ENCODE results near the gene PLPP3. TPM values are rescaled to one million over a fixed set of nuclear protein-coding genes. Genes with fewer than 3 reads are reported as not detected.

PLPP3 gene
- polyA plus RNA-seq, 3 donors, result 0.21 to 0.32 TPM; not detected in 1

DNA sequence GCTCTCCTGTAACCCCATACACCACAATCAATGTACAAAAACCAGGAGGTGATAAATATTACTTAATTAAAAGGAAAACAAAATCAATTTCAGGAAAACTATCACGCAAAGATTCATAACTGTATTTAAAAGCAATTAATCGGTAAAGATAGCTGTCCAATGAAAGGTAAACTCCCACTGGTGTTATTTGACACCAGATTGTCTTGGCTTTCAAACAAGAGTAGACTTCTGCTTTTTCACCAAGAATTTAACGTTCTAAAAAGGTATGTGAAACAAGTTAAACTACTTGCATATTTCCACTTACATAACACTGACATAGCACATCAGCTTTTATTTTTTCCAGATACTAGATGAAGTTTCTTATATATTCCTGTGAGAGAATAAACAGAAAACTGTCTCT, 3.5 kb downstream of the PLPP3 start:
- WGBS (ENCODE audit: insufficient coverage), result 80% methylated on average over 1 of the region's 3 CpGs
- Mint-ChIP-seq H3K27ac (no peak overlapping the region), H3K27me3 (ENCODE audit: low read depth in 3 of 3) (peaks cover 25 to 37% (median 26%) of the 10 kb centered on the region in 3 donors), H3K36me3 (no peaks in the 10 kb centered on the region), H3K9me3 (no peaks in the 10 kb centered on the region), H3K4me1 (peaks cover 33% of the 10 kb centered on the region), H3K4me3 (no peak overlapping the region)
- Histone ChIP-seq H4K20me1 (ENCODE audit: insufficient read depth, low read length) (no peaks in the 10 kb centered on the region), H3K4me2 (replicated peaks; ENCODE audit: extremely low read depth, low read length, poor library complexity, severe bottlenecking) (no peak overlapping the region), H3K9ac (ENCODE audit: insufficient read depth, low read length, poor library complexity, severe bottlenecking) (no peak overlapping the region), H3K36me3 (replicated peaks in 1 of 2; ENCODE audit: control insufficient read depth in 1 of 2, insufficient read depth in 2 of 2, low read length in 2 of 2) (no peaks in the 10 kb centered on the region), H3K79me2 (ENCODE audit: insufficient read depth, low read length) (no peaks in the 10 kb centered on the region), H3K9me3 (replicated peaks in 1 of 2; ENCODE audit: control insufficient read depth in 1 of 2, insufficient read depth in 1 of 2, low read length in 2 of 2) (no peaks in the 10 kb centered on the region), H3K4me1 (ENCODE audit: control insufficient read depth in 1 of 2, insufficient read depth in 2 of 2, low read length in 2 of 2) (peaks cover 6 to 23% of the 10 kb centered on the region in 2 donors), H3K27ac (ENCODE audit: low read depth in 1 of 2, low read length in 2 of 2) (no peak overlapping the region), H3K27me3 (ENCODE audit: control insufficient read depth in 2 of 2, insufficient read depth in 2 of 2, low read length in 2 of 2) (peaks cover 15 to 25% of the 10 kb centered on the region in 2 donors), H2AFZ (ENCODE audit: insufficient read depth, low read depth, low read length, poor library complexity, severe bottlenecking) (no peak overlapping the region), H3K4me3 (replicated peaks in 1 of 3; ENCODE audit: low read depth in 2 of 3, low read length in 3 of 3) (no peak overlapping the region)
- TF ChIP-seq, protein P1, sequence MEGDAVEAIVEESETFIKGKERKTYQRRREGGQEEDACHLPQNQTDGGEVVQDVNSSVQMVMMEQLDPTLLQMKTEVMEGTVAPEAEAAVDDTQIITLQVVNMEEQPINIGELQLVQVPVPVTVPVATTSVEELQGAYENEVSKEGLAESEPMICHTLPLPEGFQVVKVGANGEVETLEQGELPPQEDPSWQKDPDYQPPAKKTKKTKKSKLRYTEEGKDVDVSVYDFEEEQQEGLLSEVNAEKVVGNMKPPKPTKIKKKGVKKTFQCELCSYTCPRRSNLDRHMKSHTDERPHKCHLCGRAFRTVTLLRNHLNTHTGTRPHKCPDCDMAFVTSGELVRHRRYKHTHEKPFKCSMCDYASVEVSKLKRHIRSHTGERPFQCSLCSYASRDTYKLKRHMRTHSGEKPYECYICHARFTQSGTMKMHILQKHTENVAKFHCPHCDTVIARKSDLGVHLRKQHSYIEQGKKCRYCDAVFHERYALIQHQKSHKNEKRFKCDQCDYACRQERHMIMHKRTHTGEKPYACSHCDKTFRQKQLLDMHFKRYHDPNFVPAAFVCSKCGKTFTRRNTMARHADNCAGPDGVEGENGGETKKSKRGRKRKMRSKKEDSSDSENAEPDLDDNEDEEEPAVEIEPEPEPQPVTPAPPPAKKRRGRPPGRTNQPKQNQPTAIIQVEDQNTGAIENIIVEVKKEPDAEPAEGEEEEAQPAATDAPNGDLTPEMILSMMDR (IDR thresholded peaks at IDR 0.05), result no peak
- intact Hi-C loops (cut with micrococcal nuclease), result loop anchor here (5.0 to 10.0 kb wide), 2 partner anchors 161 to 169 kb away; no protein-coding TSS in a partner anchor
- DNase-seq, result no peak

DNA sequence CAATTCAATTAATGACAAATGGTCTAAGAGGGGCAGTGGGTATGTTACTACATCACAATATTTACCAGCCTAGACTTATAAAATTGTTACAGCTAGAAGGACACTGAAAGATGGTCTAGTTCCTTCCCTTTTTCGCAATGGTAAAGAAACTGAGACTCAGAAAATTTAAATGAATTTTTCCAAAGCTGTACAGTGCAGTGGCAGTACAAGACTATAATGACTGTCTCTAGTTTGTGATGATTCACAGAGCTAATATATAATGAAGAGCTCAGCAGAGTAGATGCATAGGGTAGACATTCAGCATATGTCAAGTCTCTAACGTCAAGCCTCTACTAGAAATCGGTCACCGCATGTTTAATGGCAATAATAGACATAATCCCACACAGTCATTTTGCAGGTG, 4.6 kb downstream of the PLPP3 start:
- H3K27me3 ChIP-seq (ENCODE audit: control insufficient read depth in 2 of 2, insufficient read depth in 2 of 2, low read length in 2 of 2), result peaks cover 15 to 21% of the 10 kb centered on the region in 2 donors
- DNase-seq, result no peak
- TF ChIP-seq, protein P1 (IDR thresholded peaks at IDR 0.05), result no peak
- no peak overlapping the region for H3K4me3 Mint-ChIP-seq
- H3K4me1 Mint-ChIP-seq, result peaks cover 31% of the 10 kb centered on the region
- H3K4me2 ChIP-seq (replicated peaks; ENCODE audit: extremely low read depth, low read length, poor library complexity, severe bottlenecking), result no peak overlapping the region
- no peak overlapping the region for H3K4me3 ChIP-seq (replicated peaks in 1 of 3; ENCODE audit: low read depth in 2 of 3, low read length in 3 of 3)
- H3K27me3 Mint-ChIP-seq (ENCODE audit: low read depth in 3 of 3), result peaks cover 18 to 29% (median 24%) of the 10 kb centered on the region in 3 donors
- H3K27ac Mint-ChIP-seq, result no peak overlapping the region
- H3K9ac ChIP-seq (ENCODE audit: insufficient read depth, low read length, poor library complexity, severe bottlenecking), result no peak overlapping the region
- H3K9me3 ChIP-seq (replicated peaks in 1 of 2; ENCODE audit: control insufficient read depth in 1 of 2, insufficient read depth in 1 of 2, low read length in 2 of 2), result no peaks in the 10 kb centered on the region
- H3K36me3 Mint-ChIP-seq, result no peaks in the 10 kb centered on the region
- no peaks in the 10 kb centered on the region for H3K79me2 ChIP-seq (ENCODE audit: insufficient read depth, low read length)
- no peak overlapping the region for H2AFZ ChIP-seq (ENCODE audit: insufficient read depth, low read depth, low read length, poor library complexity, severe bottlenecking)
- no peak overlapping the region for H3K27ac ChIP-seq (ENCODE audit: low read depth in 1 of 2, low read length in 2 of 2)
- intact Hi-C loops (cut with micrococcal nuclease), result loop anchor here (5.0 to 10.0 kb wide), 2 partner anchors 160 to 167 kb away; no protein-coding TSS in a partner anchor
- H3K36me3 ChIP-seq (replicated peaks in 1 of 2; ENCODE audit: control insufficient read depth in 1 of 2, insufficient read depth in 2 of 2, low read length in 2 of 2), result no peaks in the 10 kb centered on the region
- H4K20me1 ChIP-seq (ENCODE audit: insufficient read depth, low read length), result no peaks in the 10 kb centered on the region
- no peaks in the 10 kb centered on the region for H3K9me3 Mint-ChIP-seq
- no CpG with 5 or more reads among the region's 4 CpGs for WGBS (ENCODE audit: insufficient coverage)
- H3K4me1 ChIP-seq (ENCODE audit: control insufficient read depth in 1 of 2, insufficient read depth in 2 of 2, low read length in 2 of 2), result peaks cover 6 to 23% of the 10 kb centered on the region in 2 donors
